GM18519 (cell line): ENCODE measurements around the gene FFAR2.
"Not testable (repeated sequence)": the region's sequence is repeated elsewhere in the genome, so short reads cannot be mapped to it uniquely, and the experiment has no call there.

Experiments used
- ATAC-seq: cut with Tn5 transposase; IDR thresholded peaks from one replicate; pipeline ENCODE4 v1.9.1; 2021; ENCODE audit warnings: mild to moderate bottlenecking, moderate library complexity; ENCODE audit not compliant: unreplicated experiment, low FRiP score

FFAR2 gene

GRCh38 chr19:35423406-35423805 lies 24.7 kb upstream of the FFAR2 start:
- ATAC-seq, result not testable (repeated sequence)

DNA sequence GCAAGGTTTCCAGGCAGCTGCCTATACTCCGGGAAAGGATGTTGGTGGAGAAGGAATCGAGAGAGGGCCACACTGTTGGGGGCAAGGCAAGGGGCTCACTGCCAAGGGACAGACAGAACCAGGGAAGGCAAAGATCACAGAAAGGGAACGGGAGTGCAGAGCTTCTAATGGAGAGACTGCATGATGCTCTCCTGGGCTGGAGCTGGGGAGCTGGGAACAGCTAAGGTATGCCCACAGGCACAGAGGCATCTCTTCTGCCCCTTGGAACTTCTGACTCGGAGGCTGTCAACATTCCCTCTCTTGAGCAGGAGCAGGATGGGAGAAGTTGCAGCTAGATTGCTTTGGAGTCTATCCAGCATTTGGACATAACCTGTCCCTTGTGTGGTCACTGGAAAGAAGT lies 22.4 kb upstream of the FFAR2 start:
- ATAC-seq, result no peak

GRCh38 chr19:35427187-35427586 lies 20.9 kb upstream of the FFAR2 start:
- ATAC-seq, result no peak

- no peak for ATAC-seq
Measured at GRCh38 chr19:35429698-35430408, 18.2 kb upstream of the FFAR2 start.

DNA sequence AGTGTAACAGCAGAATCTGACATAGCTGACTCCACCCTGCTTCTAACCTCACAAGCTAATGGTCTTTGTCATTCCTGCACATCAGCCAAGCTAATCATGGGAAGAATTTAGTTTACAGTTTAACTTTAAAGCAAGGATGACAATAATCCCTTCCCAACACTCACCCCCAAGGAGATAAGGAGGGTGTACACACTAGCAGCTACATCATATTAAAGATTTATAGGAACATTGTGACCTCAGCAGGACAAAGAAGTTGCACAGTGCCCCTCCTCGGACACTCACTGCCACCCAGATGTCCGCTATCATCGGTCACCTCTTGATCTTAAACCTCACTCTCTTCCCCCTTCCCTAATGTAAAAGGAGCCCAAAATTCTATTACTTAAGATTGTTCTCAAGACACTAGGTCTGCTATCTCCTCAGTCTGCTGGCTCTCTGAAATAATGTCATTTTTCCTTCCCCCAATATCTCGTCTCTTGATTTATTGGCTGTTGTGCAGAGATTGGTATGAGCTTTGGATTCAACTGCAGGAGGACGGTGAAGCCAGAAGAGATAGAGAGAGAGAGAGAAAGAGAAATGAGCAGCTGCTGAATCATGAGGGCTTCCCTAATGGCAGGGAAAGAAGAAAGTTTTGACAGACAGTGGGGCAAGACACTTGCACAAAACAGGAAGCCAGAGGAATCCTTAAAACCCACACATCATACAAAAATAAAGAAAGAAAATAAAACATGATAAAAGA lies 17.5 kb upstream of the FFAR2 start:
- no peak for ATAC-seq

- no peak for ATAC-seq
Measured at GRCh38 chr19:35431145-35431807, 16.8 kb upstream of the FFAR2 start.

DNA sequence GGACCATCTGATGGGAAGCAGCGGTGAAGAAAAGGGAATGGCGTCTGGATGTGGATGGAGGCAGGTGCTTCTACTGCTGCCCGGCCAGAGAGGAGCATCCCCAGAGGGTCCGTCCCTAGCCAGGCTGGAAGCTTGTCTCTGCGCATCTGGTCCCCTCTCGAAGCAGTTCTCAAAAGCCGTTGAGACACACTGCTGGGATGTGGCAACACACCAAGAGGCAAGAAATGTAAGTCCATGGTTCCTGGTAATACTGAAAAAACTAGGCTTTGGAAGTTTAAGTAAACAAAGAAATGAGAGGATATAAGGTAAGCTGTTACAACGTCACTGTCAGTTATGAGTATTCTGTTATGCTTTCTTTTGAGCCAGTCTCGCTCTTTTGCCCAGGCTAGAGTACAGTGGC lies 15.1 kb upstream of the FFAR2 start:
- ATAC-seq, result no peak

DNA sequence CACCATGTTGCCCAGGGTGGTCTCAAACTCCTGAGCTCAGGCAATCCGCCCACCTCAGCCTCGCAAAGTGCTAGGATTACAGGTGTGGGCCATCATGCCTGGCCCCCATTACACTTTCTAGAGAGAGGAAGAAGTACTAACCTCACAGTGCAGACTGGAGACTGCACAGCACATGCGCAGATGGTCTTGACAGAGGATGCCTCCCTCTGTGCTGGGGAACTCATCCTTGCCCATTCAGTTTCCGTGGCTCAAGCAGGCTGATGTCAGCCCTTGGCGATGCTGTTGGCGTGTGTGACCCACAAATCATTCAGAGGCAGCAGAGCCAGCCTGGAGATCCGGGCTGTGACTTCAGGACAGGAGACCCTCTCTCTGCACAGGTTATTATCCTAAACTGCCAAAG lies 14.6 kb upstream of the FFAR2 start:
- ATAC-seq, result no peak

DNA sequence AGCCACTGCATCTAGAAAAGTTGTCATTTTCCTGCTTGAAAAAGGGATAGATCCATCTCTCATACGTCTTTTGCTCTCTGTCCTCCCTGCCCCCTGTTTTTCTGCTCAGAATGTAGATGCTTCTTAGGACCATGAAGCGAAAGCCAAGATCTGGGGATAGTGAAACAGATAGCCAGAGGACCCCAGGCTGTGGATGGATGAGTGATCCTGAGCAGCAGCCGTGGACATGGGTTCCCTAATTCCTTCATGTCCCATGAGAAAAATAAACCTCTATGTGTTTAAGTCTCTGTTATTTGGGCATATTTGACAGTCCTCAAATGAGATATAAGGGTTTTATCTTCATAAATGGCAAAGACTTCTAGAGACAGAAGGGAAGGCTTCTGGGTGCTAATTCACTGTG lies 12.2 kb upstream of the FFAR2 start:
- ATAC-seq, result no peak

GRCh38 chr19:35436477-35437405 lies 11.3 kb upstream of the FFAR2 start:
- ATAC-seq, result no peak

DNA sequence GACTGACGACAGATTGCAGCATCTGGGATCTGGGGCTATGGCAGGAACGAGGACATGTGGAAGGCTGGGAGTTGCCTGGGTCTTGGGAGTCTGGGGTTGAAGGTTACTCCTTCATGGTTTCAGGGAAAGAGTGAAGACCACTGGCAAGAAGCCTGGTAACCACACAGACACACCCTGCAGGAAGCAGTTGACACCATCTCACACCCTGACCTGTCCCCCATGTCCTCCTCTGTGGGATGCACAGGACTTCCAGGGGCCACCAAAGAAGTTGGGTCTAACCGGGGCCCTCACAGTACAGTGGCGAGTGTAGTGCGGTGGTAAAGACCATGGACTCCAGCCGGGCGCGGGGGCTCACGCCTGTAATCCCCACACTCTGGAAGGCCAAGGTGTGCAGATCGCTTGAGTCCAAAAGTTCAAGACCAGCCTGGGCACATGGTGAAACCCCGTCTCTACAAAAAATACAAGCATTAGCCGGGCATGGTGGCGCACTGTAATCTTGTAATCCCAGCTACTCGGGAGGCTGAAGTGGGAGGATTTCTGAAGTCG lies 10.6 kb upstream of the FFAR2 start:
- ATAC-seq, result no peak

- no peak for ATAC-seq
Measured at GRCh38 chr19:35438096-35438495, 10.0 kb upstream of the FFAR2 start.

DNA sequence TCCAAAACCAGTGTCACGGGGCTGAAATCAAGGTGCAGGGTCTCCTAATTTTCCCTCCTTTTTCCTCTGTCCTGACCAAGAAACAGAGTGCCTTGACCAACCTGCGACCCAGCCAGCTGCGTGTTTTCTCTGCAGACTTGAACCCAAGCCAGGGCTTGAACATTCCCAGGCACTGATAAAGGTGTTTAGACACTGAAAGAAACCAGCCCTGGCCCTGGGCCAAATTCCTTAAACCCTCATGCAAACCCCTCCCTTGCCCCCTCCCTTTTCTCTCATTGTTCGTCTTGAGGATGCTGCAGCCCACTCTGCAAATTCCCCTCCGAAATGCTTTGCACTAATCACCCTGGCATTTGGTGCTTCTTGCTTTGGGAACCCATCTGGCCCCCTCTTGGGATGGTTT lies 9.5 kb upstream of the FFAR2 start:
- ATAC-seq, result no peak

DNA sequence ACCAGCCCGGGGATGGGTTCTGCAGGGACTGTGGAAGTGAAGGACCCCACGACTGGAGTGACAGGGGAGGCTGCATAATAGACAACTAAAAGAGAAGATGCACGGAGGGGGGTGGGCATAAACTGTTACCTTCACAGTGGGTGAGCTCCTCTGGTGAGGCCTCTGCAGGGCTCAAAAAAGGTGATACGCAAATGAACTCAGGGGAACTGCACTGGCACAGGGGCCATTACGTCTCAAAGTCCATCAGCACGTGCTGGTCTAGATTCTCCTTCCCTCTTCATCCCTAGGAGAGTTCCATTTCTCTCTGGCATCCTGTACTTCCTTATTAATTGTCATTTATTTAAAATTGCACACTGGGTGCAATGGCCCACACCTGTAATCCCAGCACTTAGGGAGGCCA lies 8.1 kb upstream of the FFAR2 start:
- no peak for ATAC-seq

- no peak for ATAC-seq
Measured at GRCh38 chr19:35442091-35442490, 6.0 kb upstream of the FFAR2 start.

DNA sequence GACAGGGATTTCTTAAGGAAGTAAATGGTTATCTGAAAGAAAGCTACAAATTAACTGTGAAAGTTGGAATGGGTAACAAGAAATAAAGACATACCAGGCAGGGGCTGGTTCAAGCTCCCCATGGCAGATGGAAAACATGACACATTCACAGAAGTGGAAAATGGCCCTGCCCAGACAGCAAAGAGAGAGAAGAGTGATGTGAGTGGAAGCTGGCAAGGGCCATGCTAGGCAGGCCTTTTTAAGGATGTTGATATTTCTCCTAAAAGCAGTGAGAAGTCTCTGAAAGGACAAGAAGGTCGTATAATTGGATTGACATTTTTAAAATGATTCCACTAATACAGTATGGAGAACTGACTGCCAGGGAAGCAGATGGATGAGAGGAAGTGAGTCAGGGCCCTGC lies 3.3 kb upstream of the FFAR2 start:
- no peak for ATAC-seq

DNA sequence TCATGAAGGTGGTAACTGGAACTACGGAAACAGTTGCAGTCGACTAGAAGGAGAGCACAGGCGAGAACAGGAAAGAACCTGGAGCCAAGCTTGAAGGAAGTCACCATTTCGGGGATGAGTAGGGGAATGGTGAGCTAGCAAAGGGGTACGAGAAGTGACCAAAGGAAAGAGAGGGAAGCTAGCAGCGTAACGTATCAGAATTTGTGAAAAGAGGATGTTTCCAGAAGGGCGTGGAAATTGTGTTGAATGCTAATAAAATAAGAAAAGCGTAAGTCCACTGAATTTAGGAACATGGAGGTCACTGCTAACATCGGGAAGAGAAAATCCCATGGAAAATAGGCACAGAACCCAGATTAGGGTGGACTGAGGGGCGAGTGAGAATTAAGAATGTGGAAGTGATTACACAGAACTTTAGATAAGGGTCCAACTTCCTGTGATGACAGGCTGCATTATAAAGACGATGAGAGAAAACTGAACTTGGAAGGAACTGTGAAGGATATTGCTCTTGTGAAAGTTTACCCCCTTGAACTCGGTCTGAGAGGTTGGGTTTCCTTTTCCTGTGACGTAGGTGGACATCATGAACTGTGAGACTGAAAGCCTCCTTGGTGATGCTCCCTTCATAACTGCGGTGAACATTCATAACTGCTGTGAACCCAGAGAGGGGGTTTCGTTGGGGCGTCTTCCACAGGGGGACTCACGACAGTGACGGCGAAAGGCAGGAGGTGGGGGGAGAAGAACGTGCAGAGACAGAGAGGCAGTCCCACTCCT lies 2.0 kb upstream of the FFAR2 start:
- ATAC-seq, result no peak

- ATAC-seq, result no peak
Measured at GRCh38 chr19:35449359-35450043, 1.4 kb downstream of the FFAR2 start.
